KMS-11 (cell line): Measurements from ENCODE around the gene PPM1H.

Experiments
- H2AFZ ChIP-seq: fragments of 200-600 bp; sonication (generic); 2 replicates; pipeline ENCODE4 v1.6.1; 2016; ENCODE audit warnings: antibody characterized with exemption, mixed run types, low read depth
- H3K27ac ChIP-seq: fragments of 200-600 bp; sonication (generic); 2 replicates; pipeline ENCODE4 v1.6.1; 2016; ENCODE audit warnings: mild to moderate bottlenecking, mixed run types
- H3K27me3 ChIP-seq: fragments of 200-600 bp; sonication (generic); 2 replicates; pipeline ENCODE4 v1.6.1; 2017; ENCODE audit warnings: mild to moderate bottlenecking, low read depth, mixed run types, moderate library complexity; ENCODE audit not compliant: insufficient read depth
- H3K36me3 ChIP-seq: fragments of 200-600 bp; sonication (generic); 2 replicates; pipeline ENCODE4 v1.6.1; 2017; ENCODE audit warnings: mild to moderate bottlenecking, mixed run types; ENCODE audit not compliant: insufficient read depth
- H3K4me1 ChIP-seq: fragments of 200-600 bp; sonication (generic); 2 replicates; pipeline ENCODE4 v1.6.1; 2016; ENCODE audit warnings: mild to moderate bottlenecking, low read depth, mixed run types; ENCODE audit not compliant: poor library complexity, severe bottlenecking
- H3K4me2 ChIP-seq: fragments of 200-600 bp; sonication (generic); 2 replicates; pipeline ENCODE4 v1.7.0; 2016; ENCODE audit warnings: mild to moderate bottlenecking, mixed run types
- H3K4me3 ChIP-seq: fragments of 200-600 bp; sonication (generic); IDR thresholded peaks from 2 replicates; pipeline ENCODE4 v1.6.1; 2017; ENCODE audit warnings: low read depth, low read length, mixed read lengths; ENCODE audit not compliant: insufficient read depth
- H3K79me2 ChIP-seq: fragments of 200-600 bp; sonication (generic); 2 replicates; pipeline ENCODE4 v1.6.1; 2016; ENCODE audit warnings: low read depth, mixed run types; ENCODE audit not compliant: insufficient read depth
- H3K9ac ChIP-seq: fragments of 200-600 bp; sonication (generic); 2 replicates; pipeline ENCODE4 v1.6.1; 2016; ENCODE audit warnings: mild to moderate bottlenecking, mixed run types
- H4K20me1 ChIP-seq: fragments of 200-600 bp; sonication (generic); 2 replicates; pipeline ENCODE4 v1.6.1; 2016; ENCODE audit warnings: mild to moderate bottlenecking, mixed run types; ENCODE audit not compliant: insufficient read depth
- CTCF ChIP-seq: fragments of 200-600 bp; sonication (generic); conservative IDR thresholded peaks from 2 replicates; pipeline ENCODE4 v1.6.1; 2017; ENCODE audit warnings: low read depth, mild to moderate bottlenecking, antibody characterized with exemption, low read length, moderate library complexity, mixed read lengths

The PPM1H gene

GRCh38 chr12:62739266-62740015, 195.5 kb downstream of the PPM1H start:
- no peak overlapping the region for H3K4me2 ChIP-seq
- no peak for TF ChIP-seq CTCF
- no peaks in the 10 kb centered on the region for H3K4me1 ChIP-seq
- H3K79me2 ChIP-seq = no peaks in the 10 kb centered on the region
- H3K9ac ChIP-seq = no peak overlapping the region
- H3K4me3 ChIP-seq = no peak overlapping the region
- no peak overlapping the region for H3K27ac ChIP-seq
- no peaks in the 10 kb centered on the region for H3K36me3 ChIP-seq
- no peak overlapping the region for H2AFZ ChIP-seq
- H3K27me3 ChIP-seq = no peaks in the 10 kb centered on the region
- no peaks in the 10 kb centered on the region for H4K20me1 ChIP-seq

GRCh38 chr12:62738616-62739015, 196.3 kb downstream of the PPM1H start:
- no peaks in the 10 kb centered on the region for H4K20me1 ChIP-seq
- TF ChIP-seq CTCF = no peak
- H3K9ac ChIP-seq = no peak overlapping the region
- no peaks in the 10 kb centered on the region for H3K36me3 ChIP-seq
- H3K27me3 ChIP-seq = no peaks in the 10 kb centered on the region
- no peaks in the 10 kb centered on the region for H3K4me1 ChIP-seq
- no peak overlapping the region for H3K4me2 ChIP-seq
- no peak overlapping the region for H2AFZ ChIP-seq
- no peaks in the 10 kb centered on the region for H3K79me2 ChIP-seq
- H3K27ac ChIP-seq = no peak overlapping the region
- no peak overlapping the region for H3K4me3 ChIP-seq

GRCh38 chr12:62738105-62738504, 196.8 kb downstream of the PPM1H start:
- Histone ChIP-seq H2AFZ (no peak overlapping the region), H4K20me1 (no peaks in the 10 kb centered on the region), H3K79me2 (no peaks in the 10 kb centered on the region), H3K27me3 (no peaks in the 10 kb centered on the region), H3K27ac (no peak overlapping the region), H3K9ac (no peak overlapping the region), H3K4me3 (no peak overlapping the region), H3K36me3 (no peaks in the 10 kb centered on the region), H3K4me2 (no peak overlapping the region), H3K4me1 (no peaks in the 10 kb centered on the region)
- no peak for TF ChIP-seq CTCF

- no peaks in the 10 kb centered on the region for H3K36me3 ChIP-seq
- H3K4me2 ChIP-seq = no peak overlapping the region
- no peak overlapping the region for H2AFZ ChIP-seq
- H3K27ac ChIP-seq = no peak overlapping the region
- no peaks in the 10 kb centered on the region for H3K27me3 ChIP-seq
- TF ChIP-seq CTCF = no peak
- H3K4me3 ChIP-seq = no peak overlapping the region
- H3K4me1 ChIP-seq = no peaks in the 10 kb centered on the region
- no peaks in the 10 kb centered on the region for H3K79me2 ChIP-seq
- no peaks in the 10 kb centered on the region for H4K20me1 ChIP-seq
- no peak overlapping the region for H3K9ac ChIP-seq
Measured at GRCh38 chr12:62737615-62738014, 197.3 kb downstream of the PPM1H start.
